HFFc6 (cell line): Measurements from ENCODE around the gene GDAP2. TPM values are rescaled to one million over a fixed set of nuclear protein-coding genes. Genes with fewer than 3 reads are reported as not detected.
A peak's percentile ranks its signal among the peaks of the same experiment; 100 is the strongest.

Experiments used
- DNase-seq: peaks from one replicate; pipeline ENCODE4 v3.0.0-alpha.2; 2018
- H3K27ac Mint-ChIP-seq: 2 replicates; pipeline ENCODE4 v1.8.0; 2020; ENCODE audit warnings: mild to moderate bottlenecking, mixed read lengths
- H3K27me3 Mint-ChIP-seq: 2 replicates; pipeline ENCODE4 v1.8.0; 2021; ENCODE audit warnings: mild to moderate bottlenecking, moderate library complexity, mixed read lengths; ENCODE audit not compliant: insufficient read depth
- H3K36me3 Mint-ChIP-seq: 2 replicates; pipeline ENCODE4 v1.8.0; 2021; ENCODE audit warnings: low read depth, mixed read lengths
- H3K4me1 Mint-ChIP-seq: 2 replicates; pipeline ENCODE4 v1.8.0; 2020; ENCODE audit warnings: low read depth, mixed read lengths
- H3K4me3 Mint-ChIP-seq: 2 replicates; pipeline ENCODE4 v1.8.0; 2020; ENCODE audit warnings: mild to moderate bottlenecking, moderate library complexity, mixed read lengths
- H3K9me3 Mint-ChIP-seq: 2 replicates; pipeline ENCODE4 v1.8.0; 2020; ENCODE audit warnings: mild to moderate bottlenecking, mixed read lengths
- total RNA-seq, 6 experiments: library from RNA; stranded (reverse); fragmentation: NEBNext Ultra II Directional; extraction: Animal tissue kit (Norgen Biotek cat#: 25700); gene quantifications; 2 replicates in 1 of 6; 3 replicates in 5 of 6; pipeline ENCODE4 v1.2.3, GENCODE V29; 2021
- TF ChIP-seq, protein P1 (sequence below): fragments of 200-600 bp; sonication (generic); IDR thresholded peaks from 2 replicates; pipeline ENCODE4 v1.5.0; 2021; ENCODE audit warnings: antibody characterized with exemption, mild to moderate bottlenecking

GDAP2 gene
- total RNA-seq, 6 experiments from 2014 or later = 21.6 to 29.8 (median 27.1) TPM

DNA sequence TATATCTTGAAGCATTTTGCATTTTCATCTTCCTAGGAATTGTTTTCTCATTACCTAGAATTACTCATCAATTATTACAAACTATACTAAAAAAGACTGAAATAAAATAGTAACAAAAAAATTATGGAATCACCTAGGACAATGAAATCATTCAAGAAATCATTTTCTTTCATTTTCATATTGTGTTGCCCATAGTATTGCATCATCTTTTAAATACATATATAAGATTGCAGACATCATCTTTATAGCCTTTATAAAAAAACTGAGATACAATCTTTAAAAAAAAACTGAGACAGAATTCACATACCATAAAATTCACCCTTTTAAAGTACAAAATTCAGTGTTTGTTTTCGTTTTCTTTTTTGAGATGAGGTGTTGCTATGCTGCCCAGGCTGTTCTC, 29.6 kb downstream of the GDAP2 start:
- H3K9me3 Mint-ChIP-seq = no peaks in the 10 kb centered on the region
- TF ChIP-seq, protein P1, sequence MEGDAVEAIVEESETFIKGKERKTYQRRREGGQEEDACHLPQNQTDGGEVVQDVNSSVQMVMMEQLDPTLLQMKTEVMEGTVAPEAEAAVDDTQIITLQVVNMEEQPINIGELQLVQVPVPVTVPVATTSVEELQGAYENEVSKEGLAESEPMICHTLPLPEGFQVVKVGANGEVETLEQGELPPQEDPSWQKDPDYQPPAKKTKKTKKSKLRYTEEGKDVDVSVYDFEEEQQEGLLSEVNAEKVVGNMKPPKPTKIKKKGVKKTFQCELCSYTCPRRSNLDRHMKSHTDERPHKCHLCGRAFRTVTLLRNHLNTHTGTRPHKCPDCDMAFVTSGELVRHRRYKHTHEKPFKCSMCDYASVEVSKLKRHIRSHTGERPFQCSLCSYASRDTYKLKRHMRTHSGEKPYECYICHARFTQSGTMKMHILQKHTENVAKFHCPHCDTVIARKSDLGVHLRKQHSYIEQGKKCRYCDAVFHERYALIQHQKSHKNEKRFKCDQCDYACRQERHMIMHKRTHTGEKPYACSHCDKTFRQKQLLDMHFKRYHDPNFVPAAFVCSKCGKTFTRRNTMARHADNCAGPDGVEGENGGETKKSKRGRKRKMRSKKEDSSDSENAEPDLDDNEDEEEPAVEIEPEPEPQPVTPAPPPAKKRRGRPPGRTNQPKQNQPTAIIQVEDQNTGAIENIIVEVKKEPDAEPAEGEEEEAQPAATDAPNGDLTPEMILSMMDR = no peak
- no peak overlapping the region for H3K4me3 Mint-ChIP-seq
- H3K27ac Mint-ChIP-seq = no peak overlapping the region
- H3K36me3 Mint-ChIP-seq = peaks cover 16% of the 10 kb centered on the region
- DNase-seq = no peak
- peaks cover 23% of the 10 kb centered on the region for H3K4me1 Mint-ChIP-seq
- H3K27me3 Mint-ChIP-seq = no peaks in the 10 kb centered on the region

DNA sequence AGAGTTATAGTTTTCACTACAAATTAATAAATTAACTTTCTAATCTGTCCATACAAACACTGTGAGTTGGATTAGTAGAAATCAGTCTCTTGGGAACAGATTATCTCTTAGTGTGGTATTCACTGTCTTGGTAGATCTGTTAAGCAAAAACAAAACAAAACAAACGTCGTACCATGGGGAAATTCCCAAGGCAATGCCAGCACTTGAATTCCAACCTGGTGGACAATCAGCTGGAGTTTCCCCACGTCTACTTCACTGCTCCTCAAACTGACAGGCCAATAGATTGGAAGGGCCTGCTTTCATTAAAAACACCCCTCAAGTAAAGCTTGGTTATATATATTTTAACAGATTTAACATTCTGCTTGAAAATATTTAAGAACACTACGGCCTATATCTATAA, 31.9 kb downstream of the GDAP2 start:
- Mint-ChIP-seq H3K9me3 (no peaks in the 10 kb centered on the region), H3K4me3 (no peak overlapping the region), H3K36me3 (peaks cover 11% of the 10 kb centered on the region), H3K27me3 (no peaks in the 10 kb centered on the region), H3K4me1 (peaks cover 16% of the 10 kb centered on the region), H3K27ac (no peak overlapping the region)
- no peak for DNase-seq
- TF ChIP-seq, protein P1 = no peak

DNA sequence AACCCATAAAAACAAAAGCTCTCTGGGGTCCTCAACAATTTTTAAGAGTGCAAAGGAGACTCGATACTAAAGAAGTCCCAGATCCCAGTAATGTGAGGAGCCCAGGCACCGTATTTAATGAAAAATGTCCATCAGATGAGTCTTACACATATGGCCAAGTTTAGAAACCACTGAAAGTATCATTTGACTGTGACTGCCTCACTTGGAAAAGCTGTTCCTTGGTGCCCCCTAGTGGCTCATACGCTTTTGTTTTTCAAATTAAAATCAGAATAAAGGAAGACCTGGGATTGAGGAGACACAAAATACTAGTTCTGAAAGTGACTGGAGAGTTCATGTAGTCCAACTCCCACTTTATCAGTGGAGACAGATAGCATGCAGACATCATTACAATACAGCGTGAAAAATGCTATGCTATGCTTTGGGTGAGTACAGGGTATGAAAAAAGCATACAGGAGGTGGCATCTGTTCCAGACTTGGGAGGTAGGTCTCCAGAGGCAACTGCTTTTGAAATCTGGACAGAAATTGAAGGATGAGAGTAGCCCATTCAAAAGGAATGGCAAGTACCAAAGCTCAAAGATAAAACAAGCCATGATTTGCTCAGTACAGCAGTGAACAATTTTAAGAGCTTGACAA, 33.8 kb downstream of the GDAP2 start:
- DNase-seq = peak; percentile 87

DNA sequence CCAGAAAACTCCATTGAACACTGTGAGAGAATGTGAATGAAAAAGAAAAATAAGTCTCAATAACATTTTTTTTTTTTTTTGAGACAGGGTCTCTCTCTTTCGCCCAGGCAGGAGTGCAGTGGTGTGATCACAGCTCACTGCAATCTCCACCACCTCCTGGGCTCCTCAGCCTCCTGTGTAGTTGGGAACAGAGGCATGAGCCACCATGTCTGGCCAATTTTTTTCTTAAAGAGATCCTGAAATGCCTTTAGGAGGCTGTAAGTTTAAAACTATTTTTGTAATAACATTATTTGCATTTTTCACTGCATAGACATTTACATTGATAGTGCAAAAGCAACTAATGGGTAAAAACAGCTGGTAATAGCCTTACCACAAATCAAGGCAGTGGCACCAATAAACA, 35.3 kb downstream of the GDAP2 start:
- DNase-seq = no peak
- H3K4me1 Mint-ChIP-seq = peaks cover 10% of the 10 kb centered on the region; the same call in 1 of the 2 replicates

More for the DNA sequence above, 33.8 kb downstream of the GDAP2 start:
- H3K4me3 Mint-ChIP-seq = no peak overlapping the region
- H3K27ac Mint-ChIP-seq = peak overlapping the region; percentile 5; the same call in 1 of the 2 replicates
- peaks cover 8% of the 10 kb centered on the region for H3K36me3 Mint-ChIP-seq
- peaks cover 10% of the 10 kb centered on the region; the same call in 1 of the 2 replicates for H3K4me1 Mint-ChIP-seq
- H3K9me3 Mint-ChIP-seq = no peaks in the 10 kb centered on the region
- TF ChIP-seq, protein P1 = peak; percentile 96
- H3K27me3 Mint-ChIP-seq = no peaks in the 10 kb centered on the region

DNA sequence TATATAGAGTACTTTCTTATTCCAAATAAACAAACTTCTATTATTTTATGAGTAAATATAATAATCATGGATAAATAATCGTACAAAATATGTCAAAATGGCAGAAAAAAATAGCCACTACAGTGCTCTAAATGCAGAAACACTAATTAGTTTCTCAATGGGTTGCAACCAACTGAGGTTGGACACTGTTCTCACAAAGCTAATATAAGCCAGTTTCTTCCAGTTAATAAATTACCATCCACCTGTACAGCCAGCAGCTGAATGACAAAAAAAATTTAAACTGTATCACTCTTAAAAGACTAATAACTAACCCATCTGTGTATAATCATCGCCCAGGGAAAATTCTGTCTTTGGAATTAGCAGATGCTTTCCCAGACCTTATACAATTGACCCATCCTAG, 36.9 kb downstream of the GDAP2 start:
- Mint-ChIP-seq H3K9me3 (no peaks in the 10 kb centered on the region), H3K4me3 (no peak overlapping the region), H3K27me3 (no peaks in the 10 kb centered on the region), H3K4me1 (peaks cover 18% of the 10 kb centered on the region), H3K27ac (no peak overlapping the region), H3K36me3 (peaks cover 13% of the 10 kb centered on the region)
- no peak for DNase-seq
- TF ChIP-seq, protein P1 = no peak

More for the DNA sequence above, 35.3 kb downstream of the GDAP2 start:
- H3K9me3 Mint-ChIP-seq = no peaks in the 10 kb centered on the region
- TF ChIP-seq, protein P1 = no peak
- H3K36me3 Mint-ChIP-seq = peaks cover 8% of the 10 kb centered on the region
- H3K27ac Mint-ChIP-seq = no peak overlapping the region
- no peak overlapping the region for H3K4me3 Mint-ChIP-seq
- no peaks in the 10 kb centered on the region for H3K27me3 Mint-ChIP-seq
